Islet of Langerhans (tissue), 1 donor: ENCODE data around the gene PTH1R.

ENCODE experiments used
- FAIRE-seq: peaks from one replicate; lab custom pipeline; 2011; peaks lifted over from hg19 to GRCh38; lab: Jason Lieb, UNC

The PTH1R gene

GRCh38 chr3:46913644-46914043 lies 36.1 kb downstream of the PTH1R start:
- no peak for FAIRE-seq

- no peak for FAIRE-seq
Measured at GRCh38 chr3:46914849-46915248, 37.3 kb downstream of the PTH1R start.

- no peak for FAIRE-seq
Measured at GRCh38 chr3:46915297-46915822, 37.8 kb downstream of the PTH1R start.

- FAIRE-seq, result no peak
Measured at GRCh38 chr3:46916278-46916677, 38.8 kb downstream of the PTH1R start.

GRCh38 chr3:46916799-46917198 lies 39.3 kb downstream of the PTH1R start:
- no peak for FAIRE-seq

GRCh38 chr3:46917257-46917656 lies 39.7 kb downstream of the PTH1R start:
- no peak for FAIRE-seq

DNA sequence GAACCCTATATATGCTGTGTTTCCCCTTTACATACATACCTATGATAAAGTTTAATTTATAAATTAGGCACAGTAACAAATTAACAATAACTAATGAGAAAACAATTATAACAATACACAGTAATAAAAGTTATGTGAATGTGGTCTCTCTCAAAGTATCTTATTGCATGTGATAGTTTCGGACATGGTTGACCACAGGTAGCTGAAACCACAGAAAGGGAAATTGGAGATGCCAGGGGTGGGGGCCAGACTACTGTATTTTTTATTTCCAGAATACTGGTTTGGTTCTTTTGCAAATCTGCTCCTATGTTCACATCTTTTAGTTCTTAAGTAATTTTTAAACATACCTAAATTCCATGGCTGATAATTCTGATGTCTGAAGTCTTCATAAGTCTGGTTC lies 40.7 kb downstream of the PTH1R start:
- no peak for FAIRE-seq

DNA sequence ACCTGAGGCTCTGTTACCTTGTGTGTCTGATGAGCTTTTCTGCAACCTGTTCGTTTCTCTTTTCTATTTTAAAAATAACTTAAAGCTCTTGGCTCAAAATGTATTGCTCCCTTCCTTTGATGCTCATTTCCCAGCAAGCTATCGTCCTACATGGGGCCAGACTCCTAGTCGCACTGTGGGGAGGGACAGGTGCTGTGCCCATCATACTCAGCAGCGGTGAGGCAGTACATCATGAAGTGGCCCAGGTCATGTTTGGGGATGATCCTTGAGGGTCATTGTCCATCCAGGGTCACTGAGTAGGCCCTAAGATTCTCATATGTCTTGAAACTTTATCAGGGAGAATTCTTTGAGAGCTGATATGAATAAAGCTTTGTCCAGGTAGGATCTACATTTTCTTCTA lies 41.1 kb downstream of the PTH1R start:
- no peak for FAIRE-seq

DNA sequence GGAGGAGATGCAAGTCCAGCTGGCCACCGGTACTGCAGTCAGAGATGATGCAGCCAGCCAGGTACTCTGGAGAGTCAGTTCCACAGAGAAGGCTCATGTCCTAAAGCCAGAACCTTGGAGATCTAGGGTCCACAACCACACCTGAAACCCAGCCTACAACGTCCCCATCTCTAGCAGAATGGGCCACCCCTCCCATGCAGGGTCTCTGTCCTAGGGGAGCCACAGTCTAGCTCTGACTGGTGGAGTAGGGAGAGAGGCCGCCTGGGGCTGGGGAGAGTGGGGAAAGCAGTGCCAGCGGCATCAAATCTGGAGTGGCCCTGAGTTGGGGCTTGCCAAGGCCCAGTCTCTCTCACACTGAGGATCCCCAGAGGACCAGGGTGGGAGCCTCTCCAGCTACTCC lies 43.5 kb downstream of the PTH1R start:
- no peak for FAIRE-seq

- FAIRE-seq, result no peak
Measured at GRCh38 chr3:46921871-46922271, 44.4 kb downstream of the PTH1R start.

GRCh38 chr3:46922426-46922825 lies 44.9 kb downstream of the PTH1R start:
- no peak for FAIRE-seq

GRCh38 chr3:46922871-46923558 lies 45.5 kb downstream of the PTH1R start:
- FAIRE-seq, result no peak

GRCh38 chr3:46923559-46924350 lies 46.2 kb downstream of the PTH1R start:
- FAIRE-seq, result no peak

DNA sequence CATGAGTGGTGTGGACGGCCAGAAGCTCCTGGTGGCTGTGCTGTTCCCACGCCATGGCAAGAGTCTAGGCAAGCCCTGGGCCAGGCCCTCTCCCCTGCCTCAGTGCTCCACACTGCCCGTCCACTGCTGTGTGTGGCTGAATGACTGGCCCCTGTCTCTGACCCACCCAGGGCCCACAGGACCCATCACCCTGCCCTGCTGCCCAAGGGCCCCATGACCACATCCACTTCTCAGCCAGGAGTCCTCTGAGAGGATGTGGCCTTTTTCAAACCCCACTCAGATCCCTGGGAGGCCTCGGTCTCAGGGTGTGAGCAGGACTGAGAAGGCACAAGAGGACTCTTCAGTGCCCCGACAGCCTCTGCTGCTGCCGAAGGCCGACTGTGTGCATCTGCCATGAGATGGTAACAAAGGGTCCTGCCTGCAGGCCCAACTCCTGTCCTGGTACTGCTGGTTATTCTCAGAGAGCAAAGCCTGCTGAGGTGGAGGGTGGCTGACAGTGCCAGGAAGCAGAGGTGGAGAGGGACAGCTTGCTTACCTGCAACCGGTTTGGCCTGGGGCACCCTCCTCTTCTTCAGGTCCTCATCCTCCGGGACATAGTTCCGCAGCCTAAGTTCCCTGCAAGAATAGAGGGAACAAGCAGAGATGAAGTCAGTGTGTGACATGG lies 47.5 kb downstream of the PTH1R start:
- FAIRE-seq, result no peak

GRCh38 chr3:46925585-46925934 lies 48.0 kb downstream of the PTH1R start:
- no peak for FAIRE-seq

GRCh38 chr3:46926039-46926438 lies 48.5 kb downstream of the PTH1R start:
- no peak for FAIRE-seq

- FAIRE-seq, result no peak
Measured at GRCh38 chr3:46926447-46926846, 48.9 kb downstream of the PTH1R start.

- no peak for FAIRE-seq
Measured at GRCh38 chr3:46926871-46927717, 49.6 kb downstream of the PTH1R start.

- no peak for FAIRE-seq
Measured at GRCh38 chr3:46927718-46928073, 50.2 kb downstream of the PTH1R start.

DNA sequence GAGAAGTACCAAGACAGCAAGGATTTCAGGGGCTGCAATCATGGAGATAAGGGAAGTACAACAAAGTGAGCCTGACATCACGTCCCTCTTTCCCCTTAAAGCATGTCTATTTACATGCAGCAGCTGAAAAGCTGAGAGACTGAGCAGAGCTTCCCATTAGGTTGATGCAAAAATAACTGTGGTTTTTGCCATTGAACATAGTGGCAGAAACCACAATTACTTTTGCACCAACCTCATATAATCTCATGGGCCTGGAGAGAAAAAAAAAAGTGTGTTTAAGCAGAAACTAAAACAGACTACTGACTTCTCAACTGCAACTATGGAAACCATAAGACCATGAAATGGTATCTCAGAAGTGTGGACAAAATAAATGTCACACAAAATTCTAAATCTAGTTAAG lies 50.8 kb downstream of the PTH1R start:
- no peak for FAIRE-seq

DNA sequence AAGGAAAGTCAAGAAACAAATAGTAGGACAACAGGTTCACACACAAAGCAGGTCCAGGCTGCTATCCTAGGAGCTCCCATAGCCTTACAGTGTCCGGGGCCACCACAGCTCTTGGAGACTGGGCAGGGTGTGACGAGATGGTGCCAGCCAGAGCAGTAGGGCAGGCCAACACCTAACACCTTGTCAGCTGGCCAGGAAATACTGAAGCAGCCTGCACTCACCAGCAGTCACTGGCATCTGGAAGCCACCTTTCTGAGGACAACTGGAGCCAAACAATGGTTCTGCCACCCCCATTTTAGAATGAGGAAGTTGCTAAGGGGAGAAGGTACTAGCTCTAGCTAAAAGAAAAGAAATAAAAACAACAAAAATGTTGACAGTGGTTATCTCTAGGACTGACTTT lies 51.8 kb downstream of the PTH1R start:
- FAIRE-seq, result no peak

GRCh38 chr3:46930166-46930944 lies 52.8 kb downstream of the PTH1R start:
- FAIRE-seq, result no peak
